ENCODE data around the gene PHKG1.

GRCh38 chr7:56030340-56030739 is 62.4 kb downstream of the PHKG1 start:
- TF ChIP-seq CTCF (optimal IDR thresholded peaks at IDR 0.05 in 1 of 3, IDR thresholded peaks at IDR 0.05 in 1 of 3, conservative IDR thresholded peaks at IDR 0.05 in 1 of 3; ENCODE audit: extremely low read depth in 1 of 3, insufficient read depth in 2 of 3, low read length in 3 of 3) (no peak), EZH2 (IDR thresholded peaks at IDR 0.05; ENCODE audit: low read length) (no peak)
